ENCODE results near the gene HK1. TPM values are rescaled to one million over a fixed set of nuclear protein-coding genes. Genes with fewer than 3 reads are reported as not detected.

Gene HK1
- total RNA-seq, 1 experiment from 2014 or later, result 98.8 TPM

DNA sequence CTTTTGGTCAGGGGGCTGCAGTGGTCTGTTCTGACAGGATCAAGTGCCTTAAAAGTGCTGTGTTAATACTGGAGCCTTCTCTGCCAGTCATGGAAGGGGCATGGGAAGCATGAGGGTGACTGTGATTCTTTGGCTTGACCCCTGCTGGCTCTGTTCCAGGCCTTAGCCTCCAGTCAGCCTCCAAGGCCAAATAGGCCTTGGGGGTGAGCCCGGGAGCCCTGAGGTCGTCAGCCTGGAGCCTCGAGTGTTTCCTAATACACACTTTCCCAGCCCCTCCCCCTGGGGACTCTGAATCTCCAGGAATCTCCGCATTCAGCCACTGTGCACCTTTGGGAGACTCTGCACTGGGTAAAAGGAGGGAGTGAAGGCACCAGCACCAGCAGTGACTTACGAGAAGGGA is 48.2 kb upstream of the HK1 start:
- Histone ChIP-seq H2BK120ac (ENCODE audit: low read depth, low read length, poor library complexity, severe bottlenecking) (no peak overlapping the region), H3K4me1 (ENCODE audit: insufficient read depth, low read length) (peaks cover 6% of the 10 kb centered on the region; the same call in 1 of the 2 replicates), H3K9ac (ENCODE audit: extremely low read depth, insufficient read length, low read length) (no peak overlapping the region), H3K23me2 (ENCODE audit: insufficient read length, low read depth, low read length, poor library complexity, severe bottlenecking) (no peaks in the 10 kb centered on the region), H2BK5ac (ENCODE audit: insufficient read length, low read length) (no peak overlapping the region), H4K91ac (ENCODE audit: insufficient read length, low read depth, low read length) (no peak overlapping the region), H4K20me1 (ENCODE audit: control insufficient read depth, insufficient read depth, insufficient read length) (no peaks in the 10 kb centered on the region), H3K79me2 (ENCODE audit: insufficient read depth, low read length) (no peaks in the 10 kb centered on the region), H2BK12ac (ENCODE audit: insufficient read length, low read depth, low read length) (no peak overlapping the region), H3K23ac (ENCODE audit: insufficient read length, low read depth, low read length) (no peak overlapping the region), H2BK20ac (ENCODE audit: low read depth, low read length, poor library complexity, severe bottlenecking) (no peak overlapping the region), H3K4me2 (ENCODE audit: insufficient read depth, insufficient read length, low read length) (no peak overlapping the region), H2BK15ac (ENCODE audit: low read depth, low read length) (no peak overlapping the region), H3T11ph (ENCODE audit: low read length) (no peak overlapping the region), H3K14ac (ENCODE audit: insufficient read depth, low read length) (no peak overlapping the region), H3K79me1 (ENCODE audit: insufficient read depth, low read depth, low read length, poor library complexity, severe bottlenecking) (no peaks in the 10 kb centered on the region), H2AK5ac (ENCODE audit: insufficient read length, low read length) (no peak overlapping the region), H3K56ac (ENCODE audit: insufficient read length, low read depth, low read length) (no peak overlapping the region), H3K9me3 (ENCODE audit: control insufficient read depth, low read depth, low read length) (no peaks in the 10 kb centered on the region), H2AFZ (ENCODE audit: low read length) (no peak overlapping the region), H3K27ac (ENCODE audit: insufficient read length, low read depth, low read length) (no peak overlapping the region), H3K27me3 (ENCODE audit: insufficient read depth, low read length) (no peaks in the 10 kb centered on the region; the same call in 1 of the 2 replicates), H4K5ac (ENCODE audit: insufficient read length, low read depth, low read length) (no peak overlapping the region), H3K4ac (ENCODE audit: low read depth, low read length) (no peak overlapping the region), H3K18ac (ENCODE audit: insufficient read length, low read depth, low read length) (no peak overlapping the region), H4K8ac (replicated peaks; ENCODE audit: insufficient read length, low read depth, low read length) (no peak overlapping the region)
- H3K4me1 Mint-ChIP-seq, result peaks cover 13 to 21% of the 10 kb centered on the region in 2 experiments
- WGBS (ENCODE audit: extremely low coverage, insufficient read length, low lambda C conversion rate), result no CpG with 5 or more reads among the region's 5 CpGs
- no peak overlapping the region for H3K4me3 Mint-ChIP-seq
- TF ChIP-seq, protein P1, sequence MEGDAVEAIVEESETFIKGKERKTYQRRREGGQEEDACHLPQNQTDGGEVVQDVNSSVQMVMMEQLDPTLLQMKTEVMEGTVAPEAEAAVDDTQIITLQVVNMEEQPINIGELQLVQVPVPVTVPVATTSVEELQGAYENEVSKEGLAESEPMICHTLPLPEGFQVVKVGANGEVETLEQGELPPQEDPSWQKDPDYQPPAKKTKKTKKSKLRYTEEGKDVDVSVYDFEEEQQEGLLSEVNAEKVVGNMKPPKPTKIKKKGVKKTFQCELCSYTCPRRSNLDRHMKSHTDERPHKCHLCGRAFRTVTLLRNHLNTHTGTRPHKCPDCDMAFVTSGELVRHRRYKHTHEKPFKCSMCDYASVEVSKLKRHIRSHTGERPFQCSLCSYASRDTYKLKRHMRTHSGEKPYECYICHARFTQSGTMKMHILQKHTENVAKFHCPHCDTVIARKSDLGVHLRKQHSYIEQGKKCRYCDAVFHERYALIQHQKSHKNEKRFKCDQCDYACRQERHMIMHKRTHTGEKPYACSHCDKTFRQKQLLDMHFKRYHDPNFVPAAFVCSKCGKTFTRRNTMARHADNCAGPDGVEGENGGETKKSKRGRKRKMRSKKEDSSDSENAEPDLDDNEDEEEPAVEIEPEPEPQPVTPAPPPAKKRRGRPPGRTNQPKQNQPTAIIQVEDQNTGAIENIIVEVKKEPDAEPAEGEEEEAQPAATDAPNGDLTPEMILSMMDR (conservative IDR thresholded peaks at IDR 0.05), result no peak
- H3K9me3 Mint-ChIP-seq, result no peaks in the 10 kb centered on the region
- no peak for DNase-seq
- no peak overlapping the region; a peak in 1 of 7 replicates for H3K27ac Mint-ChIP-seq
- H3K27me3 Mint-ChIP-seq (ENCODE audit: low read depth), result peaks cover 2% of the 10 kb centered on the region
- H3K36me3 Mint-ChIP-seq (ENCODE audit: insufficient read depth in 1 of 3, low read depth in 3 of 3), result no peaks in the 10 kb centered on the region

Measured in H9 (cell line).